D341Med (cell line): ENCODE results near the gene CENPL.
"Not testable (repeated sequence)": the region's sequence is repeated elsewhere in the genome, so short reads cannot be mapped to it uniquely, and the experiment has no call there.

Source experiments
- DNase-seq: peaks from one replicate; pipeline ENCODE4 v3.0.0; 2012; ENCODE audit warnings: low spot score

The CENPL gene, protein sequence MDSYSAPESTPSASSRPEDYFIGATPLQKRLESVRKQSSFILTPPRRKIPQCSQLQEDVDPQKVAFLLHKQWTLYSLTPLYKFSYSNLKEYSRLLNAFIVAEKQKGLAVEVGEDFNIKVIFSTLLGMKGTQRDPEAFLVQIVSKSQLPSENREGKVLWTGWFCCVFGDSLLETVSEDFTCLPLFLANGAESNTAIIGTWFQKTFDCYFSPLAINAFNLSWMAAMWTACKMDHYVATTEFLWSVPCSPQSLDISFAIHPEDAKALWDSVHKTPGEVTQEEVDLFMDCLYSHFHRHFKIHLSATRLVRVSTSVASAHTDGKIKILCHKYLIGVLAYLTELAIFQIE

DNA sequence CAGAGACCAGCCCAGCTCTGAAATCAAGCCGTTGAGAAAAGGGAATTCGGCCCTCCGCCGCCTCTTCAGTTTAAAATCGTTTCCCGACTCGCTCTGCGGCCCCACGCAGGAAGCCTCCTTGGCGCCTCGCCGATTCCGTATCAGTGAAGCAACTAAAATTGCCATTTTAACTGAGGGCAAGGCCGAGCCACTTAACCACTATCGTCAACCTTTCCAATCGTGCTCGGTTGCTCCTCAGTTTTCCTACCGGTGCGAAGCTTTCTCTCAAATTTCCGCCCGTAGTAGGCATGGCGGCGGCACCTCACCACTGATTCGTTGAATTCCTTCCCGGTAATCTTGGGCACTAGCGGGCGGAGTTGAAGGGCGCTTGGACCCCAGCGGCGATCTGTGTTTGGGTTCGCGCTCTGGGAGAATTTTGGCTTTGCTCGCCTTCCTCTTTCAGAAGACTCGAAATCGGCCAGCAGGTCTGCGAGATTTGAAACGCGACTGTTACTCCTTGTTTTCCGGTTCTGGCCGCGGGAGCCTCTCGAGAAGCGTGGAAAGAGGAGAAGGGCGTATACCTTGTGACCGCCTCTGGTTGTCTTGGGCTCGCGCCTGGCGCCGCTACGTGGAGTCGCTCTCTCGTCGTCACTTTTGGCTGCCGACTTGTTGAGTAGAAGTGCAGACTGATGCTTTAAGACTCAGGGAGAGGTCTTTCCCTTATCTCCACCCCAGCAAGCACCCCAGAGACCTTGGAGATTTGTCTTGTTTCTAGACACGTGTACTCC is at the start of gene CENPL, which contains the start of gene DARS2:
TSS of gene CENPL (minus strand) at position 569 of the 767 bp plus-strand sequence. CDS start 13,584 bp downstream, outside the sequence.
TSS of gene DARS2 (plus strand) at position 359 of the 767 bp plus-strand sequence. CDS start 557 bp downstream, outside the sequence.
- peak; percentile 91 for DNase-seq

DNA sequence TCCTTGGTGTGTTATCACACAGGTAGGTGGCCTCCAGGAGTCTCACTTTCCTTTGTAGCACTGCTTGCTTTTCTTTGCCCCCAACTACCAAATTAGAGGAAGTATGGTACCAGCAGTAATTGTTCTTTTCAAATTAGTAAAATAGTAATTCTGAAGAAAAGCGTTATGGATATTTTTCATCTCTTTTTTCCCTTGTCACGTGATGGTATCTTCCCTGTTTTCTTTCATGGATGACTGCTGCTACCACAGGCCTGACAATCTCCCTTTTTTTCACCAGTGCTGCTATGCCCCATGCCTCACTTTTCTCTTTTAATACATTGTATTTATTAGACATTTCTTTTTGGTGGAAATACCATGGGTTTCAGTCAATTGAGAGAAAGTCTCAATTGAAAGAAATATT is 46.8 kb upstream of the CENPL start:
- DNase-seq = no peak

DNA sequence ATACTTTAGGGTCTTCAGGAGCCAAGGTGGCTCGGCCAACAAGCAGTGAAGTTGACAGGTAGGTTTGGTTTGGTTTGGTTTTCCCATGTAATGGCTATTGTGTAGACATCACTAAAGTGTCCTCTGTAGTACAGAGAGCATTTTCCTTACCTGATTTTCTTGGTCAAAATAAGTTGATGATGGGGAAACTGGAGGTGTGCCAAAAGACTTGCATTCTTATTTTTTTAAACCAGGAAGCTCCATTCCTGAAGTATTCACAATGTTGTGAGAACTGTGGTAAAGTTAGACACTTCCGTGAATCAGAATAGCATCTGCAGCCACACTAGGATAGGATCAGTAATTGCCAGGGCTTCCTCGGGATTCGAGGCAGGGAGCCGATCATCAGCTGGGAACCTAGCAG is 46.4 kb upstream of the CENPL start:
- no peak for DNase-seq

DNA sequence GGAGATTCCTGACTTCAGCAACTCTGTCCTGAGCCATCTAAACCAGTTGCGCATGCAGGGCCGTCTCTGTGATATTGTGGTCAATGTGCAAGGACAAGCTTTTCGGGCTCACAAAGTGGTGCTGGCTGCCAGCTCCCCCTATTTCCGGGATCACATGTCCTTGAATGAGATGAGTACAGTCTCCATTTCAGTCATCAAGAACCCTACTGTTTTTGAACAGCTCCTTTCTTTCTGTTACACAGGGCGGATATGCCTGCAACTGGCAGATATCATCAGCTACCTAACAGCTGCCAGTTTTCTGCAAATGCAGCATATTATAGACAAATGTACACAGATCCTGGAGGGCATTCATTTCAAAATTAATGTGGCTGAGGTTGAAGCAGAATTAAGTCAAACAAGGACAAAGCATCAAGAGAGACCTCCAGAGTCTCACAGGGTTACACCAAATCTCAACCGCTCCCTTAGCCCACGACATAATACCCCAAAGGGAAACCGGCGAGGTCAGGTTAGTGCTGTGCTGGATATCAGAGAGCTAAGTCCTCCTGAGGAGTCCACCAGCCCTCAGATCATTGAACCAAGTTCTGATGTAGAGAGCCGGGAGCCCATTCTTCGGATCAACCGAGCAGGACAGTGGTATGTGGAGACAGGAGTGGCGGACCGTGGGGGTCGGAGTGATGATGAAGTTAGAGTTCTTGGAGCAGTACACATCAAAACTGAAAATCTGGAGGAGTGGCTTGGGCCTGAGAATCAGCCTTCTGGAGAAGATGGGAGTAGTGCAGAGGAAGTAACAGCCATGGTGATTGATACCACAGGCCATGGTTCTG is 45.8 kb upstream of the CENPL start:
- DNase-seq = no peak

DNA sequence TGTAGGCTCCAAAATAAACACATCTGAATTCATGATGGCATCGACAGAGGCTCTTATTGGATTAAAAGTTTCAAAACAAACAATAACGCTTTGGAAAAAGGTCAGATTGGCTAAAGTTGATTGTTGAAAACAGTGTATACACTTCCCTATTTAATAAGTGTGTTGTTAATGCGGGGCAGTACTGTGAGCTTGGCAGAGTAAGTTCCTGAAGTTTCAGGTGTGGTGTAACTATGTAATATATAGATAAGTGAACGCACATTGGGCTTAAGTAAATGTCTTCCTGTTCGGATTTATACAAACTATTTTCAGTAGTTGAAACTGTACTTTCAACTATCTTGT is 44.3 kb upstream of the CENPL start:
- DNase-seq = no peak

DNA sequence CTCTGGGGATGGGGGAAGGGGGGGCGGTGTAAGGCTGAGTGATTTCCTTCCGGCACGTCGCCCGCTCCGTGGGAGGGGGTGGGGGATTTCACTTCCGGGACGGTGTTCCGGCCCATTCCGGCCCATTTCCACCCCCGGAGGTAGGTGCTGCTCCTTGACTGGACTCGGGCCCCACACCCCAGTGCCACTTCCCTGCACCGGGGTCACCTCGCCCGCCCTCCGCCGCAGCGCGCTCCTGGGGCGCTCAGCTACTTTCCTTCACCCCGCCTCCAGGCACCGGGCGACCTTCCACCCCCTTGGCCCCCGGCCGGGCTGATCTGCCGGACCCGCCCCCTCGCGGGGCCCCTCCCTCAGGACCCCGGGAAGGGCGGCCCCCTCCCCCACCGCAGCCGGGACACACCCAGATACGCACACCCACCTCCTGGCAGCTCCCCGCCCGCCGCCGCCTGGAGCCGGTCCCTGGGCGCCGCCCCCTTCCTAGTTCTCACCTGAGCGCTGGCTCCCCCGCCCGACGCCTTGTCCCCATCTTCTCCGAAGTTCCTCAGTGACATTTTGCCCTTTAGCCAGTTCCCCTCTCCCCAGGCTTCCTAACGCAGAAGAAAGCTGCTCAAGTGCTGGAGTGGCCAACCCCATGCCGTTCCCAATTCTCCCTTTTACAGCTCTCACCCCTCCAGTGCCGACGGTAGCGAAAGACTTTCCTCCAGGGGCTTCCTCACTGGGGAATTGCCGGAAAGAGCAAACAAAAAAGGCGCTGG is 43.8 kb upstream of the CENPL start, which contains the start of gene ZBTB37:
TSS of gene ZBTB37 (plus strand) at position 115 of the 755 bp plus-strand sequence. CDS start 1,846 bp downstream, outside the sequence.
- peak; percentile 96 for DNase-seq

DNA sequence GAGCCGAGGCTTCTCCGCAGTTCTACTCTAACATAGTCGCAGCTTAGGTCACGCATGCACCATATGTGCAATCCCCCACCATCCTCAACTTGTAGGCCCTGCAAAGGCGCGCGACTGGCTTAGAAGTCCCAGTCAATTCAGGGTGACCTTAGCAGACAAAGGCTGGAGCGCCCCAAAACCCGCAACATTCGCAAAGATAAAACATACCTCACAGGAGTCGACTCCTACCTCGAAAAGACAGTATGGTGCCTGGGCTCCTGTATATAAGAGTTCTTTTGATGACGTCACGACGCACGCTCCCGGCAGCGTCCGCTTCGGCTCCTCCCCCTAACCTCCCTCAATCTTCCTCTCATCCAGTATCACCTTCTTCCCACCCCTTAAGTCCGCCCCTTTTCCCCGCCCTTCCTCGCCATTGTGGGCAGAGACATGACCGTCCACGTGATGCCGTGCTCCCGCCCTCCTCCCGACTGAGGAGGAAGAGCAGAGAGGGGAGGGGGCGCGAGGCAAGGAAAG is 43.1 kb upstream of the CENPL start, which contains the start of gene GAS5:
TSS of gene GAS5 (minus strand) at position 237 of the 513 bp plus-strand sequence.
- peak; percentile 96 for DNase-seq

DNA sequence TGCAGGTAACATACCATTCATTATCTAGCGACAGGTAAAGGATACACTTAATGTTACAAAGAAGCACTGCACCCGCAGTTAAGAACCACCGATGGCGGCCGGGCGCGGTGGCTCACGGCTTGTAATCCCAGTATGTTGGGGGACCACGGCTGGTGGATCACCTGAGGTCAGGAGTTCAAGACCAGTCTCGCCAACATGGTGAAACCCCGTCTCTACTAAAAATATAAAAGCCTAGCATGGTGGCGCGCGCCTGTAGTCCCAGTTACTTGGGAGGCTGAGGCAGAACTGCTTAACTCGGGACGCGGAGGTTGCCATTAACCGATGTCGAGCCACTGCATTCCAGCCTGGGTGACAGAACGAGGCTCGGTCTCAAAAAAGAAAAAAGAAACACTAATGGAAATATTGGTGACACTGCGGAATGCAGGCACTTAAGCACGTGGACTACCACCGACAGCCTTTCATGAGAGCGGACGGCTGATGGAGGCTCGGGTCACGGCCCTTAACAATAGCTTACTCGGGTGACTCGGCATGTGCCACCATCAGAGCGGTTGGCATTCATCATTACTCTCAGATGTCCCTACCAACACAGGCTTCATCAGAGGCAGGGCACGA is 42.6 kb upstream of the CENPL start:
- DNase-seq = no peak

DNA sequence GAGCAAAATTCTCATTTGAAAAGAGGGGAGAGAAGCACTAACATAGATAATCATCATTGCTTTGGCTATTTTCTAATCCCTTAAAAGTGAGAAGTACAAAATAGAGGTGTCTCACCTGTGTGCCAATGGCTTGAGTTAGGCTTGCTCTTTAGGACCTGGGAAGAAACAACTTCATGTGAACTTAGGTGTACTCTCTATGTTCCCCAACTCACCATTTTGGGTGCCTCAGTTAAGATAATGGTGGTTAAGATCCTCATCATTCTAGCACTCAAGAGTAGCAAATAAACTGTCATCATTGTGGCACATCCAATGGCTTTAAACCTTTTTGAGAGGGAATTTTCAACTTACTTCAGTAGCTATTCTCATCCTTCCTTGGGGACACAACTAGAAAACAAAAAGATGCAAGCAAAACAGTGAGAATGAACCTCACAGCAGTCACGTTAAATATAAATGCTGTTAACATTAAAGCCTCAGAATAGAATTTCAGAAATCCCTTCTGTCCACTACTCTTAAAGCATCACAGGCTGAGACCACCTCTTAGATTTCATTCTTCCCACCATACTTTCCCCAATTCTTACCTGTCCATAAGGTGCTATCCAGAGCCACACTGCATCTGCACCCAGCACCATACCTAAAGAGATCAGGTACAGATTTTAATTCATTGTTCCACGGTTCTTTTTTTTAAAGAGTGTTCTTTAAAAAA is 41.9 kb upstream of the CENPL start:
- no peak for DNase-seq

DNA sequence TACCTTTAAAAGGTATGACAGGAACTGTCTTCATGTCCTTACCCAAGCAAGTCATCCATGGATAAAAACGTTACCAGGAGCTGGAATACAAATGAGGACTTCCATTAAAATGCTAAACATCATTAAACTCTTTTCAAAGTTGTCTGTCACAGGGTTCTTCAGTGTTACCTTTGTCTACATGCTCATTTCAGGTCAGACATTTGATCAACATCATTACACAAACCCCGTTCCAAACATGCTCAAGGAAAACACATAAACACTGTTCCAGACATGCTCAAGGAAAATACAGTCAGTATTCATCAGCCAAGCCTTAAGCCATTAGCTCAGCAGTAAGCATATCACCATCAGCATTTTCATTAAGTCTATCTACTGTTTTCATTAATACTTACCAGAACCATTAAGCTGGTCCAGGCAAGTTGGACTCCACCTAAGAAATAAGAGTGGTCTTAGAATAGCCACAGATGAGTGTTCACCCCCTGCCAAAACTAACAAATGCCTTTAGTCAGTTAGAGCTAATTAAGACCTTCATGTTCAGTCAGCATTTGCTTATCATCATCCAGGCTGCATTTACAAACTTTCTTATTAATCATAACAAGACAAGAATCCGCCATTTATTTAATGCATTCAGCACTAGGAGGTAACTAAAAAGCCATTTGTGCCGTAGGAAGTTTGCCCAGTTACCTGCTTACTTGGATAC is 40.9 kb upstream of the CENPL start:
- DNase-seq = no peak

DNA sequence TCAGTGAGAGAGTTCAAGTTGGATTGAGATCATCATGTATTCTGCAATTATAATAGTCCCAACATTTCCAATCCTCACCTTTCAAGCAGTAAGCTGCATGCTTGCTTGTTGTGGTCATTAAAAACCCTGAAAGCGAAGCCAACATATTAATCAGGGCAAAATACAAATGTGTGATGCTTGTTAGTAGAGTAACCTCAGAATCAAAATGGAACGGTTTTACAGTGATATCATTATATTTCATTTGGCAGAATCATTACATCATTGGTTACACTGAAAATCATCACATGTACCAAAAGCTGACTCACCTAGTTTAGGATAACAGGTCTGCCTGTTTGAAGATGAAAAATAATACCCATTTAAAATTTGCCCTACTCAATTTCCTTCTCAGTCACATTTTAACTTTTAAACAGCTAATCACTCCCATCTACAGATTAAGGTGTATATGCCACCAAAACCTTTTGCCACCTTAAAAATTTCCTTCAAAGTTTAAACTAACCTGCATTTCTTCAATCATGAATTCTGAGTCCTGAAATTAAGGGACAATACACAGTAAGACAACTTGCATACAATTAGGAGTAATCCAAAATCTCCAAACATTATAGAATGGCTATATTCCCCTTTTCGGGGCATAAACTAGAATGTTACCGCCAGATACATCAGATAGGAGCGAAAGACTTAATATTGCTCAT is 39.6 kb upstream of the CENPL start:
- no peak for DNase-seq

DNA sequence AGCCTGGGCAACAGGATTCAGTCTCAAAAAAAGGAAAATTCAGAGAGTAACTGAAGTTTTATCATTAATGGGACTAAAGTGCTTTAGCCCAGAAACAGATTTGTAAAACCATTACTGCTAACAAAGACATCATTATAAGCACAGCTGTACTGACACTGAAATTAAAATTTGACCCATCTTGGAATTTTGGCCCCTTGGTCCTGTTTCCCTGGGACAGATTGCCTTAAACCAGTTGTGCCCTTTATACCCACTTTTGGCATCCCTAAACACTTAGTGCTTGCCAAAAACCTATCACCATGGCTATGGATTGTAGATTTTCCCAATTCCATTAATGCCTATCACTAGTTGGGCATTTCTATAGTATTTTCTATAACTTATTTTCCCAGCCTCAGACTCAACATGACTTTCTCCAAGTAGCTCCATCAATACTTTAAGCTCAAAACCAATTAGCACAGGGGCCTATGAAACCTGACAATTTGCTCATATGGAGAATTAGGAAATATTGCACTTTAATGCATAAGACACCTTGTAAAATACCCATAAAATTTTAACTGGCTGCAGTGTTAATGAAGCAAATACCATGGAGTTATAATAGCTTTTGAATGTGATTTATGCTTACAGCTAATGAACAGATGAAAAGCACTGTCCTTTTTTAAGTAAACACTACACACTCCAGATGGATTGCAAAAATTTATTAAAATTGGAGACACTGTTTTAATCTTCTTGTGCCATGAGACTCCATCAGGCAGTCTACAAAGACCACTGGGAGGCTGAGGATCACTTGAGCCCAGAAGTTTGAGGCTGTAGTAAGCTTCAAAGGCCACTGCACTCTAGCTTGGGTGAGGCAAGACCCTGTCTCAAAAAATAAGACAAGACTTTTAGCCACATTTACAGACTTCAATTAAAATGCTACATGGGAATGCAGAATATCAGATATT is 38.8 kb upstream of the CENPL start:
- no peak for DNase-seq

DNA sequence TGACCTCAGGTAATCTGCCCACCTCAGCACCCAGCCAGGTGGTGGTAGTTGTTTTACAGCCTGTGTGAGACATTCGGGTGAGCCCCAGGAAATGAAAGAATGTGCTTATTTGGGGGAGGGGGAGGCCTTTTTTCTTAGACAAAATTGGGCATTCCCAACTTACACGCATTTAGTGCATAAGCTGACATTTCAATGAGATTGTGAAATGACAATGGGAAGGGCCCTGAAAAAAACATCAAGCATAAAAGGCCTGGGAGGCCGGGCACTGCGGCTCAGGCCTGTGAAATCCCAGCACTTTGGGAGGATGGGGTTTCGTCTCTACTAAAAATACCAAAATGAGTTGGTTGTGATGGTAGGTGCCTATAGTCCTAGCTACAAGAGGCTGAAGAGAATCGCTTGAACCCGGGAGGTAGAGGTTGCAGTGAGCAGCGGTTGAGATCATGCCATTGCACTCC is 38.1 kb upstream of the CENPL start:
- DNase-seq = no peak

DNA sequence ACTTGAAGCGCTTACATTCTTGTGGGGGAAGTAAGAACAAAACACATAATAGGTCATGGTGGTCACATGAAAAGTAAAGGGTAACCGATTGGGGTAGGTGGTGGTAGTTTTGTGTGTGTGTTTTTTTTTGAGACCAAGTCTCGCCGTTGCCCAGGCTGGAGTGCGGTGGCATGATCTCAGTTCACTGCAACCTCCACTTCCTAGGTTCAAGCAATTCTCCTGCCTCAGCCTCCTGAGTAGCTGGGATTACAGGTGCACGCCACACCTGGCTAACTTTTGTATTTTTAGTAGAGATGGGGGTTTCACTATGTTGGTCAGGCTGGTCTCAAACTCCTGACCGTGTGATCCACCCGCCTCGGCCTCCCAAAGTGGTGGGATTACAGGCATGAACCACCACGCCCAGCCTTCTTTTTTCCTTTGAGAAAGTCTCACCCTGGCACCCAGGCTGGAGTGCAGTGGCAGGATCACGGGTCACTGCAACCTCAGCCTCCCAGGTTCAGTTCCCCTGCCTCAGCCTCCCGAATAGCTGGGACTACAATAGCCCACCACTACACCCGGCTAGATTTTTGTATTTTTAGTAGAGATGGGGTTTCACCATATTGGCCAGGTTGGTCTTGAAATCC is 37.6 kb upstream of the CENPL start:
- not testable (repeated sequence) for DNase-seq

DNA sequence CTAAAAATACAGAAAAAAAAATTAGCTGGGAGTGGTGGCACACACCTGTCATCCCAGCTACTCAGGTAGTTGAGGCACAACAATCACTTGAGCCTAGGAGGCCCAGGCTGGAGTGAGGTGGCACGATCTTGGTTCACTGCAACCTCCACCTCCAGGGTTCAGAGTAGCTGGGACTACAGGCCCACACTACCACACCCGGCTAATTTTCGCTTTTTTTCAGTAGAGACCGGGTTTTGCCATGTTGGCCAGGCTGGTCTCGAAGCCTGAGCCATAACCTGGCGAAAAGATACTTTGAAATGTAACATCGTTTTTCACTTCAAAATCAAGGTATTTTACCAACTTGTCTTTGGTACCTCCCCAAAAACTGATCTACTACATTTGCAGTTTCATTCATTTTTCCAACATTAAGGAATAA is 37.1 kb upstream of the CENPL start:
- DNase-seq = no peak

DNA sequence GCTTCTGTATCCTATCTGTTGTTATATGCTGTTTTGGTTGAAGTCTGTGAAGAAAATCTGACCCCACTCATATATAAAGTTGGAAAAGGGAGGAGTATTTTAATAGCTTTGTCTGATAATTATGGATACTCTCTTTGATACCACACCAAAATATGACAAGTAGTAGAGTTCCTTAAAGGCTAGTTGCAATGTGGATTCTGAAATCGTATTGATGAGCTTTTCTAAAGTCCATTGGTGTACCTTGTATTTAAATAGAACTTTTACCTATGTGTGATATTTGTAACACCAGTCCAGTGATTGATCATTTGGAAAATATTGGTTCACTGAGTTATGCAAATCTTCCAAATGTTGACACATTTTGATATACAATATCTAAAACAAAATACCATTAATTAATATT is 35.4 kb upstream of the CENPL start:
- DNase-seq = no peak

DNA sequence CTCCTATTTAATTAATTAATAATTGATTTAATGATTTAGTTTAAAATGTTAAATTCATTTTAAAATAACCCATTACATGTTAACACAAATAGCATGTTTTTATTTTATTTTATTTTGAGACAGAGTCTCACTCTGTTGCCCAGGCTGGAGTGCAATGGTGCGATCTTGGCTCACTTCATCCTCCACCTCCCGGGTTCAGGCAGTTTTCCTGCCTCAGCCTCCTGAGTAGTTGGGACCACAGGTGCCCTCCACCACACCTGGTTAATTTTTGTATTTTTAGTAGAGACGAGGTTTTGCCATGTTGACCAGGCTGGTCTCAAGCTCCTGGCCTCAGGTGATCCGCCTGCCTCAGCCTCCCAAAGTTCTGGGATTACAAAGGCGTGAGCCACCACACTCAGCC is 34.9 kb upstream of the CENPL start:
- not testable (repeated sequence) for DNase-seq
